HFFc6 (cell line): ENCODE results near the gene DYSF. TPM values are rescaled to one million over a fixed set of nuclear protein-coding genes. Genes with fewer than 3 reads are reported as not detected.
A peak's percentile ranks its signal among the peaks of the same experiment; 100 is the strongest.

Source experiments
- DNase-seq: peaks from one replicate; pipeline ENCODE4 v3.0.0-alpha.2; 2018
- H3K27ac Mint-ChIP-seq: 2 replicates; pipeline ENCODE4 v1.8.0; 2020; ENCODE audit warnings: mild to moderate bottlenecking, mixed read lengths
- H3K27me3 Mint-ChIP-seq: 2 replicates; pipeline ENCODE4 v1.8.0; 2021; ENCODE audit warnings: mild to moderate bottlenecking, moderate library complexity, mixed read lengths; ENCODE audit not compliant: insufficient read depth
- H3K36me3 Mint-ChIP-seq: 2 replicates; pipeline ENCODE4 v1.8.0; 2021; ENCODE audit warnings: low read depth, mixed read lengths
- H3K4me1 Mint-ChIP-seq: 2 replicates; pipeline ENCODE4 v1.8.0; 2020; ENCODE audit warnings: low read depth, mixed read lengths
- H3K4me3 Mint-ChIP-seq: 2 replicates; pipeline ENCODE4 v1.8.0; 2020; ENCODE audit warnings: mild to moderate bottlenecking, moderate library complexity, mixed read lengths
- H3K9me3 Mint-ChIP-seq: 2 replicates; pipeline ENCODE4 v1.8.0; 2020; ENCODE audit warnings: mild to moderate bottlenecking, mixed read lengths
- CTCF ChIP-seq: fragments of 200-600 bp; sonication (generic); IDR thresholded peaks from 2 replicates; pipeline ENCODE4 v1.5.0; 2021; ENCODE audit warnings: antibody characterized with exemption, mild to moderate bottlenecking
- total RNA-seq, 6 experiments: library from RNA; stranded (reverse); fragmentation: NEBNext Ultra II Directional; extraction: Animal tissue kit (Norgen Biotek cat#: 25700); gene quantifications; 2 replicates in 1 of 6; 3 replicates in 5 of 6; pipeline ENCODE4 v1.2.3, GENCODE V29; 2021

The DYSF gene
- total RNA-seq, 6 experiments from 2014 or later, result 0.07 to 0.57 (median 0.32) TPM

DNA sequence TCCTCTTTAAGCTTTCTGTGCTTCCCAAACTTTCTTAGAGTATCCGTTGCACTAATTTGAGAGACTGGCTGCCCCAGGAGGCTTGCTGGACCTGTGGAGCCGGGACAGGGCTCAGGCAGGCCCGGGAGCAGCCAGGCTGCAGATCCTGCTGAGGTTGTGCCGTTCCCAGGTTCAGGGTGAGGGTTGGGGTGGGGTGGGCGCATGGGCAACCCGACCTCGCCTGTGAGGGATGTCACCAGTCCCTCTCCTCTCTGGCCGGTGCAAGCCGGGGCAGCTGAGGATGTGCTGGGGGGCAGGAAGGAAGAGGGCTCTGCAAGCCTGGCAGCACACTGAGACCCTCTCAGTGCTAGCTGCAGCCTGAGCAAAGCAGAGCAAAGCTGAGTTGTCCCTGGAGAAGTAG lies 57.6 kb downstream of the DYSF start:
- no peak overlapping the region for H3K27ac Mint-ChIP-seq
- no peaks in the 10 kb centered on the region for H3K9me3 Mint-ChIP-seq
- peaks cover 11% of the 10 kb centered on the region for H3K27me3 Mint-ChIP-seq
- no peaks in the 10 kb centered on the region for H3K36me3 Mint-ChIP-seq
- no peak overlapping the region for H3K4me3 Mint-ChIP-seq
- no peaks in the 10 kb centered on the region for H3K4me1 Mint-ChIP-seq
- DNase-seq, result no peak
- TF ChIP-seq CTCF, result no peak

DNA sequence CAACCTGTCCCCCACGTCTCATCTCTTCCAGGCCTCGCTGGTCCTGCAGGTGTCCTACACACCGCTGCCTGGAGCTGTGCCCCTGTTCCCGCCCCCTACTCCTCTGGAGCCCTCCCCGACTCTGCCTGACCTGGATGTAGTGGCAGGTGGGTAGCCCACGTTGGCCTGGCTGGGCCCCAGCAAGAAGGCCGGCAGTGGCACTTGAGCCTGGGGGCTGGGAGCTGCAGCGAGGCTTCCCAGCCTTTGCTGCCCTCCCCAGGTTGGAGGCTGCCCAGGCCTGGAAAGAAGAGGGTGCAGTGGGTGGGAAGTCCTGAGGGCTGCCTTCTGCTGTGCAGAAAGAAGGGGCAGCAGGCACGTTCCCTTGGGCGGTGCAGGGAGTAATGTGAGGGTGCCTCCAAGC lies 58.4 kb downstream of the DYSF start:
- Mint-ChIP-seq H3K36me3 (no peaks in the 10 kb centered on the region), H3K9me3 (no peaks in the 10 kb centered on the region), H3K4me1 (no peaks in the 10 kb centered on the region), H3K4me3 (no peak overlapping the region), H3K27ac (no peak overlapping the region), H3K27me3 (peaks cover 16% of the 10 kb centered on the region)
- no peak for DNase-seq
- TF ChIP-seq CTCF, result 0 out of 2 replicates have a peak, but pooled peaks have one; percentile 4

DNA sequence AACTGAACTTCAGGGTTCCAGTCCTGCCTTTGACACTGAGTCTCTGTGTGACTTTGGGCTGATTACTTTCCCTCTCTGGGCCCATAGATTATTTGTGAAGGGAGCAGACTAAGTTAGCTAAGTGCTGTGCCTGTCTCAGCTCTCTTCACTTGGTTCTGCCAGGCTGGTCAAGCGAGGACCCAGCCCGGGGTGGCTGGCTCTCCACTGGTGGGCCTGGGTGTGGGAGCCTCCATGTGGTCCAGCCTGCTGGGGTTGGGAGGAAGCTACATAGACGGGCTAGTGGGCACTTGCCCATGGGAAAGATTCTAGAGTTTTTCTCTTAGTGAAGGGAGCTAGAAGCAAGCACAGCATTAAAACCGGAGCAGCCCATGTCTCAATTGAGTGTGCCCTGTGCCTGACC lies 59.0 kb downstream of the DYSF start:
- DNase-seq, result no peak
- Mint-ChIP-seq H3K36me3 (no peaks in the 10 kb centered on the region), H3K4me1 (no peaks in the 10 kb centered on the region), H3K27ac (no peak overlapping the region), H3K4me3 (no peak overlapping the region), H3K9me3 (no peaks in the 10 kb centered on the region), H3K27me3 (peaks cover 22% of the 10 kb centered on the region)
- TF ChIP-seq CTCF, result no peak

DNA sequence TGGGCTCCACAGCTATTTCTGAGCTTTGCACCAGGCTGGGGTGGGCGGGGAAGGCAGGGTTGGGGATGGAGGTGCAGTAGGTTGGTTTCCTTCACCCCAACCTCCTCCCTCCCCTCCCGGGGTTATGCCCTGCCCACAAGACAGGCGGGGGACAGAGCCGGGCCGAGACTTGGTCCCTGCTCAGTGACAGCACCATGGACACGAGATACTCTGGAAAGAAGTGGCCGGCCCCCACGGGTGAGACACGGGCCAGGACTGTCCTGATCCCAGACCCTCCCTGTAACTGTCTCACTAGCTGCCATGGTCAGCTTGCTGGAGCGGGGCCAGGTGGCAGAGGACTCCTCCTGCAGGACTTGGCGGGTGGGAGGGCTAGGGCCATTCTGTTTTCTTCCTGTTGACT lies 59.7 kb downstream of the DYSF start:
- Mint-ChIP-seq H3K4me1 (no peaks in the 10 kb centered on the region), H3K27ac (no peak overlapping the region), H3K9me3 (no peaks in the 10 kb centered on the region)

GRCh38 chr2:71513721-71514120 lies 60.4 kb downstream of the DYSF start:
- Mint-ChIP-seq H3K27me3 (peaks cover 20% of the 10 kb centered on the region), H3K27ac (no peak overlapping the region), H3K9me3 (no peaks in the 10 kb centered on the region), H3K4me1 (no peaks in the 10 kb centered on the region), H3K36me3 (no peaks in the 10 kb centered on the region), H3K4me3 (no peak overlapping the region)
- no peak for TF ChIP-seq CTCF
- DNase-seq, result no peak

More for the DNA sequence above, 59.7 kb downstream of the DYSF start:
- Mint-ChIP-seq H3K27me3 (peaks cover 20% of the 10 kb centered on the region), H3K4me3 (no peak overlapping the region), H3K36me3 (no peaks in the 10 kb centered on the region)
- TF ChIP-seq CTCF, result no peak
- DNase-seq, result no peak
